GM18520 (cell line): Measurements from ENCODE around the gene MKNK2.

Experiments used
- ATAC-seq: cut with Tn5 transposase; IDR thresholded peaks from one replicate; pipeline ENCODE4 v1.9.1; 2021; ENCODE audit not compliant: unreplicated experiment

Gene MKNK2

GRCh38 chr19:2080336-2080988 lies 29.4 kb upstream of the MKNK2 start:
- ATAC-seq = no peak

- ATAC-seq = no peak
These were observed 28.8 kb upstream of the MKNK2 start for GRCh38 chr19:2079865-2080301.

- ATAC-seq = no peak
These were observed 28.2 kb upstream of the MKNK2 start for GRCh38 chr19:2079076-2079864.

GRCh38 chr19:2077833-2078619 lies 27.0 kb upstream of the MKNK2 start:
- ATAC-seq = no peak

GRCh38 chr19:2077398-2077797 lies 26.4 kb upstream of the MKNK2 start:
- no peak for ATAC-seq

- ATAC-seq = no peak
These were observed 25.5 kb upstream of the MKNK2 start for GRCh38 chr19:2076526-2076944.

GRCh38 chr19:2072757-2073551 lies 21.9 kb upstream of the MKNK2 start:
- ATAC-seq = no peak

- no peak for ATAC-seq
These were observed 20.1 kb upstream of the MKNK2 start for GRCh38 chr19:2070986-2071673.

- ATAC-seq = no peak
These were observed 19.4 kb upstream of the MKNK2 start for GRCh38 chr19:2070436-2070827.

- ATAC-seq = no peak
These were observed 13.9 kb upstream of the MKNK2 start for GRCh38 chr19:2064788-2065524.

GRCh38 chr19:2064395-2064787 lies 13.3 kb upstream of the MKNK2 start:
- no peak for ATAC-seq

GRCh38 chr19:2063824-2064223 lies 12.8 kb upstream of the MKNK2 start:
- no peak for ATAC-seq

GRCh38 chr19:2062770-2063169 lies 11.7 kb upstream of the MKNK2 start:
- no peak for ATAC-seq

GRCh38 chr19:2062389-2062729 lies 11.3 kb upstream of the MKNK2 start:
- ATAC-seq = no peak

- ATAC-seq = peak; percentile 59
These were observed 10.7 kb upstream of the MKNK2 start for GRCh38 chr19:2061495-2062388.

GRCh38 chr19:2060884-2061494 lies 9.9 kb upstream of the MKNK2 start:
- peak; percentile 21 for ATAC-seq

- ATAC-seq = no peak
These were observed 8.6 kb upstream of the MKNK2 start for GRCh38 chr19:2059422-2060201.
